Aortic smooth muscle cell (primary cell): Measurements from ENCODE around the gene PRDM2. TPM values are rescaled to one million over a fixed set of nuclear protein-coding genes. Genes with fewer than 3 reads are reported as not detected.

Source experiments
- total RNA-seq: library from RNA; depleted of rRNA; stranded (reverse); fragments of >200 nt; gene quantifications from 2 replicates; pipeline ENCODE4 v1.2.3, GENCODE V29; 2014

PRDM2 gene
- 5.4 and 8.1 TPM in 2 replicates for total RNA-seq

GRCh38 chr1:13699936-13700520, at the start of gene PRDM2:
Gene PRDM2, plus strand, starts transcription at chr1:13700188. Its CDS starts 15,418 bp downstream, at chr1:13715606.

Other genes starting within 250 kb of the PRDM2 start
- 0.50 TPM in 1 of 2 replicates, not detected in the other for gene LRRC38, start 186.2 kb upstream of the PRDM2 start, total RNA-seq
- gene PDPN, start 116.4 kb upstream of the PRDM2 start, total RNA-seq = 0.06 TPM in 1 of 2 replicates, not detected in the other